ENCODE results near the gene BARX2. TPM values are rescaled to one million over a fixed set of nuclear protein-coding genes. Genes with fewer than 3 reads are reported as not detected.

BARX2 gene
- total RNA-seq, 1 donor from 2014 or later: 0.18 TPM

GRCh38 chr11:129366737-129367597 is 8.7 kb upstream of the BARX2 start:
- Mint-ChIP-seq H3K9me3 (ENCODE audit: unreplicated experiment) (no peaks in the 10 kb centered on the region), H3K36me3 (ENCODE audit: low read depth, unreplicated experiment) (no peaks in the 10 kb centered on the region), H3K4me3 (ENCODE audit: unreplicated experiment) (no peak overlapping the region), H3K27ac (ENCODE audit: unreplicated experiment) (no peak overlapping the region), H3K4me1 (ENCODE audit: unreplicated experiment) (no peaks in the 10 kb centered on the region), H3K27me3 (ENCODE audit: unreplicated experiment) (peaks cover 4% of the 10 kb centered on the region)
- no peak for DNase-seq (ENCODE audit: low spot score)
- TF ChIP-seq, protein P1, sequence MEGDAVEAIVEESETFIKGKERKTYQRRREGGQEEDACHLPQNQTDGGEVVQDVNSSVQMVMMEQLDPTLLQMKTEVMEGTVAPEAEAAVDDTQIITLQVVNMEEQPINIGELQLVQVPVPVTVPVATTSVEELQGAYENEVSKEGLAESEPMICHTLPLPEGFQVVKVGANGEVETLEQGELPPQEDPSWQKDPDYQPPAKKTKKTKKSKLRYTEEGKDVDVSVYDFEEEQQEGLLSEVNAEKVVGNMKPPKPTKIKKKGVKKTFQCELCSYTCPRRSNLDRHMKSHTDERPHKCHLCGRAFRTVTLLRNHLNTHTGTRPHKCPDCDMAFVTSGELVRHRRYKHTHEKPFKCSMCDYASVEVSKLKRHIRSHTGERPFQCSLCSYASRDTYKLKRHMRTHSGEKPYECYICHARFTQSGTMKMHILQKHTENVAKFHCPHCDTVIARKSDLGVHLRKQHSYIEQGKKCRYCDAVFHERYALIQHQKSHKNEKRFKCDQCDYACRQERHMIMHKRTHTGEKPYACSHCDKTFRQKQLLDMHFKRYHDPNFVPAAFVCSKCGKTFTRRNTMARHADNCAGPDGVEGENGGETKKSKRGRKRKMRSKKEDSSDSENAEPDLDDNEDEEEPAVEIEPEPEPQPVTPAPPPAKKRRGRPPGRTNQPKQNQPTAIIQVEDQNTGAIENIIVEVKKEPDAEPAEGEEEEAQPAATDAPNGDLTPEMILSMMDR (IDR thresholded peaks at IDR 0.05; ENCODE audit: unreplicated experiment): no peak

GRCh38 chr11:129368889-129369672 is 6.6 kb upstream of the BARX2 start:
- no peaks in the 10 kb centered on the region for H3K36me3 Mint-ChIP-seq (ENCODE audit: low read depth, unreplicated experiment)
- no peaks in the 10 kb centered on the region for H3K4me1 Mint-ChIP-seq (ENCODE audit: unreplicated experiment)
- no peak overlapping the region for H3K27ac Mint-ChIP-seq (ENCODE audit: unreplicated experiment)
- no peak overlapping the region for H3K4me3 Mint-ChIP-seq (ENCODE audit: unreplicated experiment)
- TF ChIP-seq, protein P1 (IDR thresholded peaks at IDR 0.05; ENCODE audit: unreplicated experiment): no peak
- H3K27me3 Mint-ChIP-seq (ENCODE audit: unreplicated experiment): peaks cover 10% of the 10 kb centered on the region
- DNase-seq (ENCODE audit: low spot score): no peak
- H3K9me3 Mint-ChIP-seq (ENCODE audit: unreplicated experiment): no peaks in the 10 kb centered on the region

DNA sequence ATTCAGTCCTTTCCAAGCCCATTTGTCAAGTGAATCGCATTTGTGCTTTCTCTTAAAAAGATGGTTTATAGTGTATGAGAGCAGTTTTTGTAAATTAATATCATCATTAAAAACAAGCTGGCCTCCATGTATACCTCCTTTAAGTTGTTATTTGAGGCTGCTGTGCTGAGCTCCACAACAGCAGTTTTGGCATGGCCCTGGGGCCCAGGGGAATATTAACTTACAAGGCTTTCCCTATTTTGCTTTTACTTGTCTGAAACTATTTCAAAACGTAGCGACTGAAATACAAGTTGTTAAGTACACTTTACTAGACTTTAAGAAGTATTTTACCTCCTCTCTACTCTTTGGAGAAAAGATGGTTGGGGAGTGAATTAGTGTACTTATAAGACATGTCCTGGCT is 4.9 kb upstream of the BARX2 start:
- TF ChIP-seq, protein P1 (IDR thresholded peaks at IDR 0.05; ENCODE audit: unreplicated experiment): no peak
- H3K27me3 Mint-ChIP-seq (ENCODE audit: unreplicated experiment): peaks cover 15% of the 10 kb centered on the region
- H3K36me3 Mint-ChIP-seq (ENCODE audit: low read depth, unreplicated experiment): no peaks in the 10 kb centered on the region
- no peak for DNase-seq (ENCODE audit: low spot score)
- peaks cover 5% of the 10 kb centered on the region for H3K4me1 Mint-ChIP-seq (ENCODE audit: unreplicated experiment)
- H3K4me3 Mint-ChIP-seq (ENCODE audit: unreplicated experiment): no peak overlapping the region
- no peak overlapping the region for H3K27ac Mint-ChIP-seq (ENCODE audit: unreplicated experiment)
- H3K9me3 Mint-ChIP-seq (ENCODE audit: unreplicated experiment): no peaks in the 10 kb centered on the region

DNA sequence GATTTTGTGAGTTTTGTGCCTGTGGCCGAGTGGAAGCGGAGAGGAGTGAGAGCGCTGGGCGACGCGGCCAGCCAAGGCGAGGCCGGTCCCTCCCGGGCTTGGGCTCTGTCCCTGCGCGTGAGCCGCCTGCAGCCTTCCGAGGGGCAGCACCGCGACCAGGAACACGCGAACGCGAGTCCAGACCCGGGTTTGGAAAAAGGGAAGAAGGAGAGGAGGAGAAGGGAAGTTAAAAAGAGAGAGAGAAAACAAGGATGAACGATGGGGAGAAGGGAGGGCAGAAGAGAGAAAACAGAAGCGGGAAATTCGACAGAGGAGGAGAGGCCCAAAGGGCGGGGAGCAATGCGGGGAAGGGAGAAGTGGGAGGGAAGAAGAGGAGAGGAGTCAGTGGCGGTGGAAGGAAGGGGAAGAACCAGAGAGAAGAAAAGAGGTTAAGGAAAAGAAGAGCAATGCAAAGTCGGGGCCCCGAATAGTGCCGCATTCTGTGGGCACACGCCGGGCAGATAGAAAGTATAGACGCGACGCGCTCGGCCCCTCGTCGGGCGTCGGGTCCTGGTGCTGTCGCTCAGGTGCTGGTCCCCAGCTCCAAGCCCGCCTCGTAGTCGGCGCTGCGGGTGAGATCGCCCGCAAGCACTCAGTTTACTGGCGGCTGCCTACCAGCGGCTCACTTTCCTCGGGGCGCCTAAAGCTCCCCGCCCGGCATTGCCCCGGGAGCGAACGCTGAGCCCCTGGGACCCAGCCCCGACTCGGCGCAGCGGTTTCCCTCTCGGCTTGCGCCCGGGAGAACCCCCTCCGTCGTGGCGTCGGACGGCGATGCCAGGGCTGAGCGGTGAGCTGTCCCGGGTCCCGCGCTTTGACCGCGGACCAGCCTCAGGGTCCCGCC is 2.8 kb upstream of the BARX2 start:
- no peak overlapping the region for H3K27ac Mint-ChIP-seq (ENCODE audit: unreplicated experiment)
- peaks cover 18% of the 10 kb centered on the region for H3K27me3 Mint-ChIP-seq (ENCODE audit: unreplicated experiment)
- H3K4me3 Mint-ChIP-seq (ENCODE audit: unreplicated experiment): peak overlapping the region; percentile 81
- peaks cover 11% of the 10 kb centered on the region for H3K4me1 Mint-ChIP-seq (ENCODE audit: unreplicated experiment)
- TF ChIP-seq, protein P1 (IDR thresholded peaks at IDR 0.05; ENCODE audit: unreplicated experiment): no peak
- H3K9me3 Mint-ChIP-seq (ENCODE audit: unreplicated experiment): no peaks in the 10 kb centered on the region
- DNase-seq (ENCODE audit: low spot score): peak; percentile 33
- H3K36me3 Mint-ChIP-seq (ENCODE audit: low read depth, unreplicated experiment): no peaks in the 10 kb centered on the region

Data from endothelial cell (in vitro differentiated cells).